ENCODE results near the gene SERINC3. TPM values are rescaled to one million over a fixed set of nuclear protein-coding genes. Genes with fewer than 3 reads are reported as not detected.
"Not testable (repeated sequence)": the region's sequence is repeated elsewhere in the genome, so short reads cannot be mapped to it uniquely, and the experiment has no call there.

SERINC3 gene
- total RNA-seq (2014; rRNA removed; shearing (Covaris generic); ENCODE audit: low replicate concordance), result 54.8 and 78.9 TPM in 2 replicates

DNA sequence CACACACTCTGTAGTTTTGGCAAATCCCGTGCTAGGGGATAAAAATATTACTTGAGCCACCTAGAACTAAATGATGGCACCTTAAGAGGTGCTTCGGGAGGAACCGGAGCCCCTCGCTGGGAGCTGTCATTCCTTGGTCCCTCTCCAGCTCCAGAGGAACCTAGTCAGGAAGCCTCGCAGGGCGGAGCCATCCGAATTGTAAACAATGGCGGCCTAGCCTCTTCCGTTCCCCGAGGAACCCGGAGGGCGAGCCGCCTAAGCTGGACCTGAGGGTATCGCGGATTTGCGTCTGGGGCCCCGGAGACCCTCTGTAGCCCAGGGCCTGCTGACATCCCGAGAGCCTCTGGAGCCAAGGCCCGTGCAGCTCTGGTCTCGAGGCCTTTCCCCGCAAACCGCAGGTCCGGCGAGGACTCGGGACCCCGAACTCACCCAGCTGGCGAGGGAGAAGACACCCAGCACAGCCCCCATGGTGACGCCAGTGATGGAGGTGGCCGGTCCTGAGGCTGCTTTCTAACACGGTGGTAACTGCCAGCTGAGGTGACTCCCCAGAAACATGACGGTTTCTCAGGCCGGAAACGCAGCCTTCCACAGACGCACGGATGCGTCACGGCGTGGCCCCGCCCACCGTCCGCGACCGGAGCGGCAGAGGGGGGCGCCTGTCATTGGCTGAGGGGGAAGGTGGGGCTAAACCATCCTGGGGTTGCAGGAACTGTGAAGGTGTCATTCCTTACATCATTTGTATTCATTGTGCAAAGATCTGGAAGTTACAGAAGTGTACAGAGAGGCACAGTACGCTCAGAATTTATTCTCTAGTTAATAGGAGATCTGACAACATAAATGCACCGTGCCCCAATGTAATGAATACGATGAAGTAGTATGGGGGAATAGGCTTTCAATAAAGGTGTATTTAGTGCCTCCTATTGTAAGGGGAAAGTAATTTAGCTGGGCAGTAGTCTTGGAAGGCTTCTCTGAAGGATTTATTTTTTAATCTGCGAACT, at the start of gene SERINC3:
Gene SERINC3 (minus strand): TSS at position 587 of the 998 bp plus-strand sequence. CDS start 119 bp downstream, at position 468.
- peak within 1 kb of the TSS; percentile 91 for H3K4me3 ChIP-seq
- DNase-seq, result peak; percentile 97
- peaks cover 20% of the 10 kb centered on the region for H3K36me3 ChIP-seq
- peaks cover under 1% of the 10 kb centered on the region; the same call in 1 of the 2 replicates for H3K9me3 ChIP-seq
- no peaks in the 10 kb centered on the region for H3K27me3 ChIP-seq

DNA sequence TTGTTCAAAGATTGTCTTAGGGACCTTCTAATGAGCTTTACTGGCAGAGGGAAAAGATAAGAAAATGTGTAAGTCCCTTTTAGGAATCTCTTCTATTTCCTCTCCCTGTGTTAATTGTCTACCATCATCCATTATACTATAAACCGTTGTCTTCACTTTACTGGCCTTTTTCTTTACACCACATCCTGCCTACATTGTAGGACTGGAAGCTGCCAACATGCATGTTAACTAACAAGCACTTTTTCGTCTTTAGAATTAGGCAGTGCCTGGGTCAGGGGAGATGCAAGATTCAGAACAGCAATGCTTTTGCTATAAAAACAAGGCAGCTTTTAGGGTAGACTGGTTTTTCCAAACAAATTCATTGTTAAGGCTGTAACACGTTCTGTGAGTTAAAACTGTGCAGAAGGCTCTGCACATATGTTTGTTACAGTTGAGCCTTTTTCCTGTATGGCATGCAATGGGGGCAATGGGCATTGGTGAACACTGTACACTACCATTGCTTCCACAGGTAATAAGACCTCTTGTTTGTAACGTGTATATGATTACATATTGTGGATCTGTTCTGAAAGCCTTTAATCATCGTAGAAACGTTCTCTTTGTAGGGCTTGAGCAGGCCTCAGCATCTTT, 49.6 kb upstream of the SERINC3 start:
- Histone ChIP-seq H3K9me3 (no peaks in the 10 kb centered on the region), H3K36me3 (no peaks in the 10 kb centered on the region), H3K27me3 (no peaks in the 10 kb centered on the region), H3K4me3 (no peak overlapping the region)
- DNase-seq, result no peak

DNA sequence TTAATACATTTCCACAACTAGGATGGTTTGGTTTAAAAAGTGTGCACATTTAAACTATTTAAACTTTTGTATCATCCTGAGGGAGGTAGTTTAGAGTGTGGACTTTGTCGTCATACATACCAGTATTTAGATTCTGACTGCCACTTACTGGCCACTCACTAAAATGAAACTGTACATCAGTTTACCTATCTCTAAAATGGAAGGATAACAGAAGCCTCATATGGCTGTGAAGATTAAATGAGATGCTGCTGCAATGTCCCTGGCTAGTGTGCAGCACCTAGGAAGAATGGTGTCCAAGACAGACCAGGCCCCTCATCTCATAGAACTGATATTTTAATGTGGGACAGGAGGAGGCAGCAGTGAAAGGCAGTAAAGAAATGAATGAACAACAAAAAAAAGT, 48.5 kb upstream of the SERINC3 start:
- H3K4me3 ChIP-seq, result no peak overlapping the region
- DNase-seq, result no peak
- no peaks in the 10 kb centered on the region for H3K27me3 ChIP-seq
- no peaks in the 10 kb centered on the region for H3K36me3 ChIP-seq
- no peaks in the 10 kb centered on the region; the same call in 1 of the 2 replicates for H3K9me3 ChIP-seq

GRCh38 chr20:44566811-44567210, 44.9 kb upstream of the SERINC3 start:
- Histone ChIP-seq H3K4me3 (no peak overlapping the region), H3K9me3 (no peaks in the 10 kb centered on the region; the same call in 1 of the 2 replicates), H3K27me3 (no peaks in the 10 kb centered on the region), H3K36me3 (no peaks in the 10 kb centered on the region)
- DNase-seq, result no peak

DNA sequence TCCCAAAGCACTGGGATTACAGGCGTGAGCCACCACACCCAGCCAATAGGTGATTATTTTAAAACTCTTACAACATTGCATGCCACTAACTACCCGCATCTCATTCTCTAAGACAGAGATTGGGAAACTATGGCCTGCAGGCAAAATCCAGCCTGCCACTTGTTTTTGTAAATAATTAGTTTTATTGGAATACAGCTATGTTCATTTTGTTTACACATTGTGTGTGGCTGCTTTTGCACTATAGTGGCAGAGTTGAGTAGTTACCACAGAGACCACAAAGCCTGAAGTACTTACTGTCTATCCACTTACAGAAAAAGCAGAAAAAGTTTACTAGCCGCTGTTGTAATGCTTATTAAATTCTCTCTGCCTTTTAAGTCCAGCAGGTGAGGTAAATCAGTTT, 44.1 kb upstream of the SERINC3 start:
- DNase-seq, result no peak
- no peaks in the 10 kb centered on the region for H3K36me3 ChIP-seq
- no peaks in the 10 kb centered on the region for H3K27me3 ChIP-seq
- H3K4me3 ChIP-seq, result no peak overlapping the region
- H3K9me3 ChIP-seq, result no peaks in the 10 kb centered on the region; the same call in 1 of the 2 replicates

DNA sequence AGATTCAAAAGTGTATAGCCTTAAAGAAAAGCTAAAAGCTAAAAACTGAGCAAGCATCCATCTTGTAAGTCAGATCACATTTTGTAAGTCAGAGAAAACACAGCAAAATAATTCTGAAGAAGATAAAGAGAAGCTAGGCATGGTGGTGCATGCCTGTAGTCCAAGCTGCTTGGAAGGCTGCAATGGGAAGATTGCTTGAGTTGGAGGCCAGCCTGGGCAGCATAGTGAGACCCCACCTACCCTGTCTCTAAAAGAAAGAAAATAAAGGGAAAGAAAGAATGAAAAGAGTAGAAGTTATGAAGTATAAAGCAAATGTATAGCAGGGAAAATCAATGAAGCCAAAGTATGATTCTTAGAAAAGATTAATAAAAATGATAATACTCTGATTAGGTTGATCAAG, 40.0 kb upstream of the SERINC3 start:
- Histone ChIP-seq H3K36me3 (no peaks in the 10 kb centered on the region), H3K4me3 (no peak overlapping the region), H3K9me3 (no peaks in the 10 kb centered on the region; the same call in 1 of the 2 replicates), H3K27me3 (no peaks in the 10 kb centered on the region)
- no peak for DNase-seq

GRCh38 chr20:44560818-44561217, 38.9 kb upstream of the SERINC3 start:
- not testable (repeated sequence) for H3K36me3 ChIP-seq, H3K4me3 ChIP-seq, H3K9me3 ChIP-seq, H3K27me3 ChIP-seq, DNase-seq

DNA sequence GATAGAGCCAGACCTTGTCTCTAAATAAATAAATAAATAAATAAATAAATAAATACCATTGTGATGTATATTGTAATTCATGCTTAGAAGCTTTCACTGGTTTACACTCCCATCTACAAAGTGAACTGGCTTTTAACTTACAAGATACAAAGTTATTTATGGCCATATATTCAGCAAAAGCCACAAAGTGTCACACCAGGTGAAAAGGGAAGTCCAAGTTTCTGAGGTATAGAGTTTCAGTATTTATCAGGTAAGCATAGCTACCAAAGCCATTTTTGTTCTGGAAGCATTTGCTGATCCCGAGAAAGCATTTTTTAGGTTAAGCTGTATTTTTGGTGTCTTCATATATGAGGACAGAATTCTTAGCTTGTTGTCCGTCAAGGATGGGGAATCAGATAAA, 38.4 kb upstream of the SERINC3 start:
- H3K9me3 ChIP-seq, result no peaks in the 10 kb centered on the region
- H3K36me3 ChIP-seq, result no peaks in the 10 kb centered on the region
- H3K27me3 ChIP-seq, result no peaks in the 10 kb centered on the region
- H3K4me3 ChIP-seq, result no peak overlapping the region
- DNase-seq, result no peak

DNA sequence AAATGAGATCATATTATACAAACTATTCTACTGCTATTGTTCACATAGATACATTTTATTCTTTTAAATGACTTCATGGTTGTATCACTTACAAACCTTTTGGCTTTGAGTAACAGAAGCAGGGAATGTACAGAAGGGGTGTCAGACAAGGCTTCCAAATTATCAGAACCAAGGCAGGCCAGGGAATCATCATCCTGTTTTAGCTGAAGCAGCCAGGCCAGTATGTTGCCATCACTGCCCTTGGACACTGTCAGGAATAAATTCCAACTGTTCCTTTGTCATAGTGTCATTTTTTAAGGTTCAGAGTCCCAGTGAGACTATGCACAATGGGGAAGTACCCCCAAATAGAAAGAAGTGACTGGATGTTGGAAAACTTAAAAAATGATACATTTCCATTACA, 37.4 kb upstream of the SERINC3 start:
- Histone ChIP-seq H3K4me3 (no peak overlapping the region), H3K36me3 (no peaks in the 10 kb centered on the region), H3K27me3 (no peaks in the 10 kb centered on the region), H3K9me3 (no peaks in the 10 kb centered on the region)
- DNase-seq, result no peak

DNA sequence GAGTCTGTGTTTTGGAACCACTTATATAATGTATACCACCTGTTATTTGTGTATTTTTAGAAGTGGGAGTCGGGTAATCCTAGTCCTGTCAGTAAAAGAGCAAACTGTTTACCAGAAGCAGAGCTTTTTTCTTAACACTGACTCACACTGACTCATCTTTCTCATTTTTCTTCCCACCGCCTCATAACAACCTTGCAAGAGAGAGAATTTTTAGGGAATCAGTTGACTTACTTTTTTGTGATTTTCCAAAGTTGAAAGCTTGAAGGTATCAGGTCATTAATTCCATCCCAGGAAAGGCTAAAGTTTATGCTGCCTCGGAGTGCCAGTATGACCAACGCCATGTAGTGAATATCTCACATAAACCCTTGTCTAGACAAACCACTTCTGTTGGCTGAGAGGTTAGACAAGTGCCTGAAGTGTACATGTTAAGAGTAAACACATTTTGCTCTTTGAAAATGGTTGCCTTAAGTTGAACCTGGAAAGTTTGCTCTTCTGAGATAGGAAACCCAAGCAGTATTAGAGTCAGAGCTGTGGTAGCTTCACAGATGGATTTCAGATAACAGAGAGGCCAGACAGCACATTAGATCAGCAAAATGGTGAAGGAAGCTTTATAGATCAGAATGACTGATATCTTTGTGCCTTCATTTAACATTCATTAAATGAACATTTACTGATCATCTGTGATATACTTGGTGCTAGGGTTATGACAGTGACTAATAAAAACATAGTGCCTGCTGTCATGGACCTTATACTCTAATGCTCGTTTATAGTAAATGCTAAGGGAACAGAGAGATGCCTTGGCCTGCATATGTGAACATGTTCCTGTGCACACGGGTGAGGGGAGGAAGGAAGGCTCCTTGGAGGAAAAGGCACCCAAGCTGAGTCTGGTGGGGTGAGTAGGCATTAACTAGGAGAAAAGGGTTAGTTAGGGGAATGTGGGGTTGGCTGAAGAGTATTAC, 31.4 kb upstream of the SERINC3 start:
- H3K27me3 ChIP-seq, result no peaks in the 10 kb centered on the region
- no peak overlapping the region for H3K4me3 ChIP-seq

GRCh38 chr20:44552568-44552949, 30.7 kb upstream of the SERINC3 start:
- DNase-seq, result peak; percentile 12
- Histone ChIP-seq H3K4me3 (no peak overlapping the region), H3K27me3 (no peaks in the 10 kb centered on the region), H3K36me3 (no peaks in the 10 kb centered on the region), H3K9me3 (no peaks in the 10 kb centered on the region)

More for the DNA sequence above, 31.4 kb upstream of the SERINC3 start:
- Histone ChIP-seq H3K9me3 (no peaks in the 10 kb centered on the region), H3K36me3 (no peaks in the 10 kb centered on the region)
- no peak for DNase-seq

DNA sequence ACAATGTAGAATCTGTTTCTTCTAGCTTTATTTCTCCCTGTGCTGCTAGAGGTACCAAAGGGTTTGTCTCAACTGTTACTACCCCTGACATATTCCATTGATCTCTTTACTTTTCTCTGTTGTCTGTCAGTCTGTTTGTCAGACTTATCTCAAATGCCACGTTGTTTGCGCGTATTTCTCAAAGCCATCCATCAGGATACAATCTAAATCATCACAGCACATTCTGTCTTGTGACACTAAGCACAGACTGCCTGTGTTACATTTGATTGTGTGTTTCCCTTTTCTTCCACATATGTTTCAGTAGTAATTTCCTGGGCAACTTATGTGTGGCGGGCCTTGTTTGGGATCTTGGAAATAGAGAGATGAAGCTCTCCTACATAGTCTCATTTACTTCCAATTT, 30.2 kb upstream of the SERINC3 start:
- Histone ChIP-seq H3K4me3 (no peak overlapping the region), H3K36me3 (no peaks in the 10 kb centered on the region), H3K9me3 (no peaks in the 10 kb centered on the region), H3K27me3 (no peaks in the 10 kb centered on the region)
- DNase-seq, result no peak

- Histone ChIP-seq H3K4me3 (no peak overlapping the region), H3K27me3 (no peaks in the 10 kb centered on the region), H3K9me3 (no peaks in the 10 kb centered on the region), H3K36me3 (no peaks in the 10 kb centered on the region)
- no peak for DNase-seq
These were observed 27.3 kb upstream of the SERINC3 start for GRCh38 chr20:44549123-44549522.

DNA sequence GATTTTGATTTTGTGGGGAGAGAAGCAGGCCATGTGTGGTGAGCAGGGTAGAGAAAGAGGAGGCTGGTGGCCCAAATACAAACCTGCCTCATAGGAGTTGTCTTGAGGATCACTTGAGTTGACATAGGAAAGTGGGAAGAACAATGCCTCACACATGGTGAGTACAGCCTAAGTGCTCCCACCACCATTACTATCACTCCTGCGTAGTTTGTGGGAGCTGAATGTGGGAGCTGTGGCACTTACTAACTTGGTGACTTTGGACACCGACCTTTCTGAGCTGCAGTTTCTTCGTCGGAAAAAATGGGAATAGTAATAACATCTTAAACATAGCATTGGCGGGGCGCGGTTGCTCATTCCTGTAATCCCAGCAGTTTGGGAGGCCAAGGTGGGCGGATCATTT, 25.5 kb upstream of the SERINC3 start:
- no peak for DNase-seq
- Histone ChIP-seq H3K9me3 (no peaks in the 10 kb centered on the region), H3K36me3 (no peaks in the 10 kb centered on the region), H3K4me3 (no peak overlapping the region), H3K27me3 (no peaks in the 10 kb centered on the region)

DNA sequence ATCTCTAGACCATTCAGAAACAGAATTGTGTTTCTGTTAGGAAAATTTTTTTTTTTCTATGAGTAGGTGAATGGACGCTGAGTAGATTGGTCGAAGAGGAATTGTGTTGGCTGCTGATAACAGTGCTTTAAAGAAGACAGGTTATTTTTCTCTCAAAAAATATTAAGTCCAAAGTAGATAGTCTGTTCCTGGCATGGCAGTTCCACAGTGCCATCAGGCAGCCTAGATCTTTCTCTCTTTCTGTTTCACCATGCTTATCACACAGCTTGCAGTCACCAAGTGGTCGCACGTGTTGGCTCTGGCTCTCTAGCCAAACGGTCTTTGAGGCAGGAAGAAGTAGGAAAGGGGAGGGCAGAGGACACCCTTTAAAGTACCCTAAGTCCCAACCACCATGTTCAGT, 22.4 kb upstream of the SERINC3 start:
- H3K27me3 ChIP-seq, result no peaks in the 10 kb centered on the region
- H3K4me3 ChIP-seq, result no peak overlapping the region
- H3K36me3 ChIP-seq, result no peaks in the 10 kb centered on the region
- H3K9me3 ChIP-seq, result no peaks in the 10 kb centered on the region
- DNase-seq, result no peak

DNA sequence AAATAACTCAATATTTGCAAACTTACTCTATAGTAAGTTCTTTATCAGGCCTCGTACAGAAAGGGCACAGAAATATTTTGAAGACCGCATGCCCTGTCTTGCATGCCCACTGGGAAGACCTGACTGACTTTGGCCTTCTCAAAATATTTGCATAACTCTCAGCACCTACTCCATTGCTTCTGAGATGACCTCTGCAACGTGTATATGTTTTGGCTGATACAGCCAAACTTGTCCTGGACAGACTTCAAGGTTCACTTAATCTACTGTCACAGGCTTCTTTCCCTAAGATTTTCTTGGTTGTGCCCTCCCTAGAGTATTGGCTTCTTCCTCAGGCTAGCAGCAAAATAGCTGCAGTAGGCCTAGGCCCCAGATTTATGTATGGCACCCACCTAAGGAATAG, 21.5 kb upstream of the SERINC3 start:
- no peaks in the 10 kb centered on the region for H3K9me3 ChIP-seq
- no peak for DNase-seq
- H3K4me3 ChIP-seq, result no peak overlapping the region
- H3K36me3 ChIP-seq, result no peaks in the 10 kb centered on the region; the same call in 1 of the 2 replicates
- no peaks in the 10 kb centered on the region for H3K27me3 ChIP-seq

Measured in MG63 (cell line).